Aorta (tissue), 5 donors: Measurements from ENCODE around the gene AKNA. TPM values are rescaled to one million over a fixed set of nuclear protein-coding genes. Genes with fewer than 3 reads are reported as not detected.

ENCODE experiments used
- ATAC-seq: fragments of 200-7000 bp; cut with Tn5 transposase; one replicate; pipeline ENCODE4 v1.9.1; 2022; ENCODE audit warnings: moderate library complexity; ENCODE audit not compliant: low FRiP score
- DNase-seq, 2 donors: peaks; one replicate each; pipeline ENCODE4 v3.0.0-alpha.2; 2020
- H3K27ac ChIP-seq, 2 donors: one replicate each; pipeline ENCODE4 v1.5.1; 2013; ENCODE audit warnings: low read length in 2 of 2, mild to moderate bottlenecking in 2 of 2, moderate library complexity in 2 of 2, control low read depth in 1 of 2, inconsistent platforms in 1 of 2, low read depth in 1 of 2
- H3K27me3 ChIP-seq, 2 donors: one replicate each; pipeline ENCODE4 v1.6.1; 2013; ENCODE audit warnings: control low read depth in 1 of 2, low read length in 1 of 2, mild to moderate bottlenecking in 1 of 2, moderate library complexity in 1 of 2; ENCODE audit not compliant: insufficient read depth in 2 of 2, control insufficient read depth in 1 of 2
- H3K36me3 ChIP-seq, 2 donors: one replicate each; pipeline ENCODE4 v1.6.1; 2013; ENCODE audit warnings: control low read depth in 1 of 2, low read length in 1 of 2, mild to moderate bottlenecking in 1 of 2; ENCODE audit not compliant: insufficient read depth in 2 of 2, control insufficient read depth in 1 of 2
- H3K4me1 ChIP-seq, 2 donors: one replicate each; pipeline ENCODE4 v1.6.1; 2013; ENCODE audit warnings: low read length in 2 of 2, control low read depth in 1 of 2, mild to moderate bottlenecking in 1 of 2, moderate library complexity in 1 of 2; ENCODE audit not compliant: insufficient read depth in 2 of 2, control insufficient read depth in 1 of 2
- H3K4me3 ChIP-seq, 2 donors: one replicate each; pipeline ENCODE4 v1.5.1; 2013; ENCODE audit warnings: low read length in 2 of 2, control low read depth in 1 of 2, mild to moderate bottlenecking in 1 of 2
- H3K9me3 ChIP-seq: one replicate; pipeline ENCODE4 v1.6.1; 2013; ENCODE audit warnings: mild to moderate bottlenecking, low read length; ENCODE audit not compliant: control insufficient read depth
- whole genome bisulfite sequencing, 2 donors: extraction: QIAGEN DNeasy Blood & Tissue Kit; methylation state at CpG; one replicate each; pipeline ENCODE4 v1.1.7; 2013; 5-methylcytosine and 5-hydroxymethylcytosine counted together
- intact Hi-C, 2 donors: fragments of 100-400 bp; cut with DNase I; formaldehyde crosslinking; loops; one replicate each; pipeline versions ENCODE4 v1.14.2 to v1.15.0; 2022
- long read RNA-seq, 2 donors: library from polyadenylated mRNA; unstranded; transcript quantifications; one replicate each; pipeline ENCODE4 v2.0.0, GENCODE V29; 2020 to 2021
- polyA plus RNA-seq, 2 donors: library from polyadenylated mRNA; stranded (reverse); fragments of 200-250 nt; gene quantifications; one replicate each; pipeline ENCODE4 v1.2.3, GENCODE V29; 2013
- total RNA-seq, 2 donors: library from RNA; stranded (reverse); fragmentation: NEBNext Ultra II Directional; extraction: Animal tissue kit (Norgen Biotek cat#: 25700); gene quantifications; one replicate each; pipeline ENCODE4 v1.2.1, GENCODE V29; 2021
- donor health status: healthy with polysubstance abuse.
- donor health status: Bipolar disorder and iron deficiency.
- donor health status: DM: no; HTN: no; CAD: no.
- donor health status: DM: no; HTN: no; CAD: no.
- donor health status: DM: yes; HTN: yes; CAD: no.

Gene AKNA
- 10 to 100 TPM; 36.5 to 56.0 TPM for total RNA-seq
- polyA plus RNA-seq: 10 to 100 TPM; 11.9 to 27.5 TPM
- long read RNA-seq, donor 1, partial matches to known transcripts: 2 of 8 reads
- long read RNA-seq, donor 1, other reads (novel, unspliced or antisense): 6 of 8 reads
- long read RNA-seq, donor 2, partial matches to known transcripts: 5 of 8 reads
- long read RNA-seq, donor 2, other reads (novel, unspliced or antisense): 3 of 8 reads

GRCh38 chr9:114387680-114388356, at the start of gene AKNA:
AKNA (minus strand) TSS chr9:114387982; CDS start chr9:114381333, 6,649 bp downstream.
- DNase-seq (peak; percentile 92), ATAC-seq (peak; percentile 79)
- no peaks in the 10 kb centered on the region for H3K9me3 ChIP-seq
- H3K27me3 ChIP-seq: no peaks in the 10 kb centered on the region
- peak within 1 kb of the TSS; percentile 11 to 31 for H3K4me3 ChIP-seq
- H3K36me3 ChIP-seq: no peaks in the 10 kb centered on the region
- 0 to 1% methylated on average over 25 of the region's 25 CpGs for WGBS, 2 donors
- intact Hi-C loops: loop anchor here in 1 of 2 donors (5.0 kb wide), 1 partner anchor 41 kb away; no protein-coding TSS in a partner anchor
- H3K4me1 ChIP-seq: no peaks in the 10 kb centered on the region
- H3K27ac ChIP-seq: peak within 1 kb of the TSS; percentile 20 to 83

GRCh38 chr9:114437401-114437893, 49.7 kb upstream of the AKNA start:
- no peak for ATAC-seq
- H3K4me3 ChIP-seq: no peak overlapping the region
- intact Hi-C loops: no loop called here
- WGBS, 2 donors: 67 to 84% methylated on average over 2 of the region's 2 CpGs
- no peaks in the 10 kb centered on the region for H3K4me1 ChIP-seq
- no peaks in the 10 kb centered on the region for H3K27me3 ChIP-seq
- no peak overlapping the region for H3K27ac ChIP-seq
- DNase-seq: no peak
- H3K36me3 ChIP-seq: no peaks in the 10 kb centered on the region
- H3K9me3 ChIP-seq: no peaks in the 10 kb centered on the region

GRCh38 chr9:114434878-114435311, 47.1 kb upstream of the AKNA start:
- H3K36me3 ChIP-seq: no peaks in the 10 kb centered on the region
- H3K4me1 ChIP-seq: no peaks in the 10 kb centered on the region
- DNase-seq: no peak
- no peak overlapping the region for H3K27ac ChIP-seq
- ATAC-seq: no peak
- no peaks in the 10 kb centered on the region for H3K9me3 ChIP-seq
- 44 to 45% methylated on average over 9 of the region's 9 CpGs for WGBS, 2 donors
- intact Hi-C loops: no loop called here
- H3K27me3 ChIP-seq: no peaks in the 10 kb centered on the region
- H3K4me3 ChIP-seq: no peak overlapping the region

GRCh38 chr9:114433720-114434255, 46.0 kb upstream of the AKNA start:
- H3K27me3 ChIP-seq: no peaks in the 10 kb centered on the region
- no peaks in the 10 kb centered on the region for H3K36me3 ChIP-seq
- DNase-seq: no peak
- no peak for ATAC-seq
- no peaks in the 10 kb centered on the region for H3K9me3 ChIP-seq
- 63 to 66% methylated on average over 6 of the region's 6 CpGs for WGBS, 2 donors
- intact Hi-C loops: no loop called here
- H3K4me1 ChIP-seq: no peaks in the 10 kb centered on the region
- no peak overlapping the region for H3K4me3 ChIP-seq
- no peak overlapping the region for H3K27ac ChIP-seq

GRCh38 chr9:114433086-114433485, 45.3 kb upstream of the AKNA start:
- DNase-seq (no peak), ATAC-seq (no peak)
- Histone ChIP-seq H3K36me3 (no peaks in the 10 kb centered on the region), H3K27ac (no peak overlapping the region), H3K4me3 (no peak overlapping the region), H3K4me1 (no peaks in the 10 kb centered on the region), H3K9me3 (no peaks in the 10 kb centered on the region), H3K27me3 (no peaks in the 10 kb centered on the region)
- 90 to 91% methylated on average over 15 of the region's 15 CpGs for WGBS, 2 donors
- intact Hi-C loops: no loop called here

- ATAC-seq (no peak), DNase-seq (no peak)
- Histone ChIP-seq H3K4me3 (no peak overlapping the region), H3K36me3 (no peaks in the 10 kb centered on the region), H3K27ac (no peak overlapping the region), H3K9me3 (no peaks in the 10 kb centered on the region), H3K27me3 (no peaks in the 10 kb centered on the region), H3K4me1 (no peaks in the 10 kb centered on the region)
- WGBS, 2 donors: 79 to 80% methylated on average over 6 of the region's 6 CpGs
- intact Hi-C loops: no loop called here
Observed at GRCh38 chr9:114432323-114433067, 44.7 kb upstream of the AKNA start.

- H3K36me3 ChIP-seq: no peaks in the 10 kb centered on the region
- no peaks in the 10 kb centered on the region for H3K4me1 ChIP-seq
- DNase-seq: no peak
- H3K27me3 ChIP-seq: no peaks in the 10 kb centered on the region
- H3K27ac ChIP-seq: no peak overlapping the region
- H3K9me3 ChIP-seq: no peaks in the 10 kb centered on the region
- intact Hi-C loops: no loop called here
- WGBS, 2 donors: 83 to 85% methylated on average over 6 of the region's 6 CpGs
- H3K4me3 ChIP-seq: no peak overlapping the region
- no peak for ATAC-seq
Observed at GRCh38 chr9:114431770-114432169, 44.0 kb upstream of the AKNA start.

GRCh38 chr9:114431003-114431402, 43.2 kb upstream of the AKNA start:
- WGBS, 2 donors: 86 to 88% methylated on average over 4 of the region's 4 CpGs
- no peaks in the 10 kb centered on the region for H3K36me3 ChIP-seq
- DNase-seq: no peak
- no peaks in the 10 kb centered on the region for H3K4me1 ChIP-seq
- intact Hi-C loops: no loop called here
- no peak for ATAC-seq
- H3K27me3 ChIP-seq: no peaks in the 10 kb centered on the region
- H3K4me3 ChIP-seq: no peak overlapping the region
- no peaks in the 10 kb centered on the region for H3K9me3 ChIP-seq
- no peak overlapping the region for H3K27ac ChIP-seq
